GM12878 (cell line): ENCODE measurements around the gene CABYR. TPM values are rescaled to one million over a fixed set of nuclear protein-coding genes. Genes with fewer than 3 reads are reported as not detected.

Source experiments
- BHLHE40 ChIP-seq, 2 experiments: fragments of 450-650 bp in 1 of 2; IDR thresholded peaks; 2 replicates each; pipeline ENCODE4 v1.6.1; 2011 to 2017; ENCODE audit warnings: low read depth in 2 of 2, borderline replicate concordance in 1 of 2, improper control_type of control experiment in 1 of 2, low read length in 1 of 2, mild to moderate bottlenecking in 1 of 2
- BRCA1 ChIP-seq: IDR thresholded peaks from 2 replicates; pipeline ENCODE4 v1.6.1; 2011; ENCODE audit warnings: low read depth, low read length, improper control_type of control experiment
- CEBPB ChIP-seq, 2 experiments: fragments of 150-350 bp in 1 of 2; IDR thresholded peaks; 2 replicates each; pipeline ENCODE4 v1.6.1; 2012 to 2014; ENCODE audit warnings: low read depth in 2 of 2, low read length in 2 of 2, borderline replicate concordance in 1 of 2, inconsistent platforms in 1 of 2
- CHD2 ChIP-seq: IDR thresholded peaks from 2 replicates; pipeline ENCODE4 v1.6.1; 2011; ENCODE audit warnings: low read depth, low read length, improper control_type of control experiment, borderline replicate concordance
- CUX1 ChIP-seq: IDR thresholded peaks from 2 replicates; pipeline ENCODE4 v1.6.1; 2012; ENCODE audit warnings: improper control_type of control experiment, low read depth, low read length; ENCODE audit not compliant: insufficient replicate concordance
- FOS ChIP-seq: IDR thresholded peaks from 3 replicates; pipeline ENCODE4 v1.6.1; 2011; ENCODE audit warnings: borderline replicate concordance; ENCODE audit not compliant: insufficient read length; ENCODE audit errors: extremely low read depth
- IKZF1 ChIP-seq: fragments of 450-650 bp; conservative IDR thresholded peaks from 2 replicates; pipeline ENCODE4 v1.6.1; 2017; ENCODE audit warnings: antibody characterized with exemption, mild to moderate bottlenecking
- IKZF2 ChIP-seq, 2 experiments: fragments of 450-650 bp; IDR thresholded peaks; 2 replicates each; pipeline ENCODE4 v1.6.1; 2017; ENCODE audit warnings: mild to moderate bottlenecking in 2 of 2, moderate library complexity in 2 of 2
- IRF5 ChIP-seq: fragments of 450-650 bp; IDR thresholded peaks from 2 replicates; pipeline ENCODE4 v1.6.1; 2017; ENCODE audit warnings: borderline replicate concordance
- NR2F1 ChIP-seq: fragments of 450-650 bp; conservative IDR thresholded peaks from 2 replicates; pipeline ENCODE4 v1.6.1; 2017; ENCODE audit warnings: mild to moderate bottlenecking
- RAD21 ChIP-seq: IDR thresholded peaks from 2 replicates; pipeline ENCODE4 v1.6.1; 2011; ENCODE audit warnings: mild to moderate bottlenecking, low read depth, low read length, moderate library complexity; ENCODE audit not compliant: insufficient read depth
- SMC3 ChIP-seq: IDR thresholded peaks from 2 replicates; pipeline ENCODE4 v1.6.1; 2011; ENCODE audit warnings: low read length, improper control_type of control experiment, borderline replicate concordance
- ZBTB11 ChIP-seq: fragments of 450-650 bp; formaldehyde crosslinking; IDR thresholded peaks from 2 replicates; pipeline ENCODE4 v1.5.0; 2022; ENCODE audit warnings: mild to moderate bottlenecking, missing genetic modification characterization
- ZNF217 ChIP-seq: fragments of 450-650 bp; IDR thresholded peaks from 2 replicates; pipeline ENCODE4 v1.6.1; 2017; ENCODE audit warnings: antibody characterized with exemption, mild to moderate bottlenecking
- ZZZ3 ChIP-seq: IDR thresholded peaks from 2 replicates; pipeline ENCODE4 v1.6.1; 2011; ENCODE audit warnings: low read depth; ENCODE audit not compliant: control insufficient read depth, insufficient read length
- polyA plus RNA-seq, 11 experiments: library from polyadenylated mRNA; depleted of rRNA in 4 of 11; unstranded in 6 of 11; stranded (reverse) in 5 of 11; fragments of >200 nt; fragmentation: Nextera tagmentation in 4 of 11; fragmentation: Illumina TruSeq in 1 of 11; extraction: Ambion mirVana in 4 of 11; extraction: Trizol in 1 of 11; gene quantifications; 1 replicate in 1 of 11; 2 replicates in 10 of 11; pipeline versions ENCODE4 v1.2.1 to v1.2.3, GENCODE V29; 2011 to 2016; ENCODE audit warnings: inconsistent platforms in 2 of 11, missing spikeins in 2 of 11, low read depth in 1 of 11
- total RNA-seq, 4 experiments: library from RNA; depleted of rRNA in 3 of 4; stranded (reverse); fragments of >200 nt in 3 of 4; fragmentation: Illumina TruSeq in 1 of 4; extraction: Trizol in 1 of 4; gene quantifications; 2 replicates each; pipeline versions ENCODE4 v1.2.1 to v1.2.3, GENCODE V29; 2013 to 2021
- TF ChIP-seq, protein P1 (sequence below): IDR thresholded peaks from 2 replicates; pipeline ENCODE4 v1.6.1; 2012; ENCODE audit warnings: low read length, inconsistent platforms
- TF ChIP-seq, protein P2 (sequence below): IDR thresholded peaks from 2 replicates; pipeline ENCODE4 v1.6.1; 2011; ENCODE audit warnings: low read depth, mild to moderate bottlenecking, low read length, moderate library complexity, borderline replicate concordance; ENCODE audit errors: extremely low read depth

Gene CABYR
- total and polyA plus RNA-seq, 10 of the 15 experiments (the other 5 are each of a cell fraction or from before 2014, with no cell fraction given), result 0.29 to 2.8 (median 1.7) TPM

GRCh38 chr18:24176727-24177416 is 38.0 kb downstream of the CABYR start (continued):
- no peak for TF ChIP-seq ZZZ3
- TF ChIP-seq, protein P1, sequence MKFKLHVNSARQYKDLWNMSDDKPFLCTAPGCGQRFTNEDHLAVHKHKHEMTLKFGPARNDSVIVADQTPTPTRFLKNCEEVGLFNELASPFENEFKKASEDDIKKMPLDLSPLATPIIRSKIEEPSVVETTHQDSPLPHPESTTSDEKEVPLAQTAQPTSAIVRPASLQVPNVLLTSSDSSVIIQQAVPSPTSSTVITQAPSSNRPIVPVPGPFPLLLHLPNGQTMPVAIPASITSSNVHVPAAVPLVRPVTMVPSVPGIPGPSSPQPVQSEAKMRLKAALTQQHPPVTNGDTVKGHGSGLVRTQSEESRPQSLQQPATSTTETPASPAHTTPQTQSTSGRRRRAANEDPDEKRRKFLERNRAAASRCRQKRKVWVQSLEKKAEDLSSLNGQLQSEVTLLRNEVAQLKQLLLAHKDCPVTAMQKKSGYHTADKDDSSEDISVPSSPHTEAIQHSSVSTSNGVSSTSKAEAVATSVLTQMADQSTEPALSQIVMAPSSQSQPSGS, result no peak
- TF ChIP-seq BHLHE40 (IDR thresholded peaks at IDR 0.05; ENCODE audit: borderline replicate concordance in 1 of 2, low read depth in 2 of 2, low read length in 1 of 2), result no peak
- TF ChIP-seq IKZF2 (IDR thresholded peaks at IDR 0.05), result no peak
- no peak for TF ChIP-seq IKZF1
- TF ChIP-seq CUX1, result no peak
- no peak for TF ChIP-seq ZBTB11
- no peak for TF ChIP-seq CEBPB (IDR thresholded peaks at IDR 0.05; ENCODE audit: borderline replicate concordance in 1 of 2, low read depth in 2 of 2, low read length in 2 of 2)
- TF ChIP-seq RAD21, result peak; percentile 78
- no peak for TF ChIP-seq CHD2
- peak; percentile 62 for TF ChIP-seq SMC3
- no peak for TF ChIP-seq IRF5
- no peak for TF ChIP-seq ZNF217
- TF ChIP-seq, protein P2, sequence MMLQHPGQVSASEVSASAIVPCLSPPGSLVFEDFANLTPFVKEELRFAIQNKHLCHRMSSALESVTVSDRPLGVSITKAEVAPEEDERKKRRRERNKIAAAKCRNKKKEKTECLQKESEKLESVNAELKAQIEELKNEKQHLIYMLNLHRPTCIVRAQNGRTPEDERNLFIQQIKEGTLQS, result peak; percentile 54; the same call in 1 of the 2 replicates
- TF ChIP-seq NR2F1, result no peak
- peak; percentile 11 for TF ChIP-seq FOS
- no peak for TF ChIP-seq BRCA1
